Measurements from ENCODE around the gene MAD2L1.

The MAD2L1 gene

DNA sequence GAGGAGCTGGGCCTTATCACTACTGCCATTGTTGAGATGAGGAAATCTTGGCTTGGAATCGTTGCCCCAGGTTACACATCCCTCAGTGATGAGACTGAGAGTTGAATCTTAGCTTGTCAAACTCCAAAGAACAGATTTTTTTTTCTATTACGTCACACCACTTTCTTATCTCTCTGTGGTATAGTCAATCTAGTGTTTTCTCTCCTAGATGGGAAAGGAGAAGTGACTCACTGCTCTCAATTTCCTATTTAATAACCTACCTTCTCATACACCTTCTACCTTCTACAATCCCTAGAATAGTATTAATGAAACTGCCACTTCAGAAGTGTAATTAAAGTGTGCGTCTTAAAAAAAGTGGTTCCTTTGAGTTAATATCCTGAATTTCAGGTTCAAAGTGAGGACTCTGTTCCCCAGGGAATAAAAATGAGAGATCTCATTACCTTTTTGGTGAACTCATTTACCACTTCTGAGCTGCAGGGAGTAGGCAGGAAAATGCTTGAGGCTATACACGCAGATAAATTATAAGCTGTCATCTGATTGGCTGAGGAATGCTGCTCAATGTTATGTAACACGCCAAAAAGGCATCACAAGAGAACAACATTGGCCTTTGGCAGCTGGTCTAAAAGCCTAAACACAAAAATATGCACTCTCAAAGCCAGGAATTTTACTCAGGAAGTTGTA is 59.3 kb downstream of the MAD2L1 start:
- TF ChIP-seq, protein P1, sequence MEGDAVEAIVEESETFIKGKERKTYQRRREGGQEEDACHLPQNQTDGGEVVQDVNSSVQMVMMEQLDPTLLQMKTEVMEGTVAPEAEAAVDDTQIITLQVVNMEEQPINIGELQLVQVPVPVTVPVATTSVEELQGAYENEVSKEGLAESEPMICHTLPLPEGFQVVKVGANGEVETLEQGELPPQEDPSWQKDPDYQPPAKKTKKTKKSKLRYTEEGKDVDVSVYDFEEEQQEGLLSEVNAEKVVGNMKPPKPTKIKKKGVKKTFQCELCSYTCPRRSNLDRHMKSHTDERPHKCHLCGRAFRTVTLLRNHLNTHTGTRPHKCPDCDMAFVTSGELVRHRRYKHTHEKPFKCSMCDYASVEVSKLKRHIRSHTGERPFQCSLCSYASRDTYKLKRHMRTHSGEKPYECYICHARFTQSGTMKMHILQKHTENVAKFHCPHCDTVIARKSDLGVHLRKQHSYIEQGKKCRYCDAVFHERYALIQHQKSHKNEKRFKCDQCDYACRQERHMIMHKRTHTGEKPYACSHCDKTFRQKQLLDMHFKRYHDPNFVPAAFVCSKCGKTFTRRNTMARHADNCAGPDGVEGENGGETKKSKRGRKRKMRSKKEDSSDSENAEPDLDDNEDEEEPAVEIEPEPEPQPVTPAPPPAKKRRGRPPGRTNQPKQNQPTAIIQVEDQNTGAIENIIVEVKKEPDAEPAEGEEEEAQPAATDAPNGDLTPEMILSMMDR (IDR thresholded peaks at IDR 0.05; ENCODE audit: insufficient read depth, missing control alignments): no peak
- DNase-seq (ENCODE audit: insufficient read length, low spot score) (no peak), FAIRE-seq (no peak)

Measured in D721Med (cell line).